ENCODE results near the gene SLCO6A1. TPM values are rescaled to one million over a fixed set of nuclear protein-coding genes. Genes with fewer than 3 reads are reported as not detected.
A peak's percentile ranks its signal among the peaks of the same experiment; 100 is the strongest.

The SLCO6A1 gene
- total RNA-seq, 1 experiment from 2014 or later, result not detected

- H3K4me1 Mint-ChIP-seq (ENCODE audit: insufficient read depth, unreplicated experiment), result peaks cover 3% of the 10 kb centered on the region
- H3K36me3 Mint-ChIP-seq (ENCODE audit: insufficient read depth, unreplicated experiment), result no peaks in the 10 kb centered on the region
- no peaks in the 10 kb centered on the region for H3K9me3 Mint-ChIP-seq (ENCODE audit: unreplicated experiment)
- ChIA-PET CTCF (interaction anchor here (0.6 to 3.7 kb wide), 4 partner anchors 10 to 54 kb away, joined by 3 to 11 read pairs (median 3); no protein-coding TSS in a partner anchor), POLR2A (no interaction called here)
- H3K27me3 Mint-ChIP-seq (ENCODE audit: insufficient read depth, unreplicated experiment), result no peaks in the 10 kb centered on the region
- peak; percentile 11 for DNase-seq (ENCODE audit: unreplicated experiment)
- no TSS peak for BruUV-seq (replicated peaks)
- intact Hi-C loops (cut with micrococcal nuclease), result no loop called here
- H3K27ac Mint-ChIP-seq (ENCODE audit: low read depth, unreplicated experiment), result no peak overlapping the region
- H3K4me3 Mint-ChIP-seq (ENCODE audit: unreplicated experiment), result peak overlapping the region; percentile 38
- TF ChIP-seq CTCF (IDR thresholded peaks at IDR 0.05; ENCODE audit: unreplicated experiment), result no peak
Observed at GRCh38 chr5:102453716-102454115, 45.1 kb downstream of the SLCO6A1 start.

- no peak for DNase-seq (ENCODE audit: unreplicated experiment)
- H3K9me3 Mint-ChIP-seq (ENCODE audit: unreplicated experiment), result no peaks in the 10 kb centered on the region
- H3K4me1 Mint-ChIP-seq (ENCODE audit: insufficient read depth, unreplicated experiment), result peaks cover 3% of the 10 kb centered on the region
- intact Hi-C loops (cut with micrococcal nuclease), result no loop called here
- H3K36me3 Mint-ChIP-seq (ENCODE audit: insufficient read depth, unreplicated experiment), result no peaks in the 10 kb centered on the region
- POLR2A ChIA-PET, result interaction anchor here (1.0 to 1.6 kb wide), 2 partner anchors 10 to 16 kb away, joined by 4 read pairs; no protein-coding TSS in a partner anchor
- H3K27me3 Mint-ChIP-seq (ENCODE audit: insufficient read depth, unreplicated experiment), result no peaks in the 10 kb centered on the region
- no TSS peak for BruUV-seq (replicated peaks)
- TF ChIP-seq CTCF (IDR thresholded peaks at IDR 0.05; ENCODE audit: unreplicated experiment), result no peak
- H3K4me3 Mint-ChIP-seq (ENCODE audit: unreplicated experiment), result no peak overlapping the region
- H3K27ac Mint-ChIP-seq (ENCODE audit: low read depth, unreplicated experiment), result no peak overlapping the region
- CTCF ChIA-PET, result interaction anchor here (0.8 to 3.7 kb wide), 5 partner anchors 11 to 589 kb away, joined by 3 to 11 read pairs (median 4); no protein-coding TSS in a partner anchor
Observed at GRCh38 chr5:102451082-102451481, 47.7 kb downstream of the SLCO6A1 start.

GRCh38 chr5:102450313-102450990 is 48.3 kb downstream of the SLCO6A1 start:
- ChIA-PET CTCF (interaction anchor here (0.8 to 3.7 kb wide), 3 partner anchors 11 to 590 kb away, joined by 4 to 11 read pairs (median 5); no protein-coding TSS in a partner anchor), POLR2A (interaction anchor here (1.0 to 1.6 kb wide), 2 partner anchors 11 to 15 kb away, joined by 4 read pairs; no protein-coding TSS in a partner anchor)
- Mint-ChIP-seq H3K4me1 (ENCODE audit: insufficient read depth, unreplicated experiment) (peaks cover 3% of the 10 kb centered on the region), H3K27ac (ENCODE audit: low read depth, unreplicated experiment) (no peak overlapping the region), H3K9me3 (ENCODE audit: unreplicated experiment) (no peaks in the 10 kb centered on the region), H3K36me3 (ENCODE audit: insufficient read depth, unreplicated experiment) (no peaks in the 10 kb centered on the region), H3K4me3 (ENCODE audit: unreplicated experiment) (no peak overlapping the region), H3K27me3 (ENCODE audit: insufficient read depth, unreplicated experiment) (no peaks in the 10 kb centered on the region)
- intact Hi-C loops (cut with micrococcal nuclease), result no loop called here
- DNase-seq (ENCODE audit: unreplicated experiment), result peak; percentile 34
- no TSS peak for BruUV-seq (replicated peaks)
- peak; percentile 20 for TF ChIP-seq CTCF (IDR thresholded peaks at IDR 0.05; ENCODE audit: unreplicated experiment)

- POLR2A ChIA-PET, result no interaction called here
- no peak for TF ChIP-seq CTCF (IDR thresholded peaks at IDR 0.05; ENCODE audit: unreplicated experiment)
Observed at GRCh38 chr5:102433473-102433872, 65.3 kb downstream of the SLCO6A1 start.

More at GRCh38 chr5:102433473-102433872, 65.3 kb downstream of the SLCO6A1 start:
- intact Hi-C loops (cut with micrococcal nuclease), result no loop called here
- no peaks in the 10 kb centered on the region for H3K4me1 Mint-ChIP-seq (ENCODE audit: insufficient read depth, unreplicated experiment)
- H3K36me3 Mint-ChIP-seq (ENCODE audit: insufficient read depth, unreplicated experiment), result peaks cover 6% of the 10 kb centered on the region
- no peak for DNase-seq (ENCODE audit: unreplicated experiment)
- CTCF ChIA-PET, result interaction anchor here (0.6 to 1.5 kb wide), 4 partner anchors 11 to 128 kb away, joined by 3 to 4 read pairs (median 3); no protein-coding TSS in a partner anchor
- H3K9me3 Mint-ChIP-seq (ENCODE audit: unreplicated experiment), result peaks cover 4% of the 10 kb centered on the region
- no TSS peak for BruUV-seq (replicated peaks)
- no peak overlapping the region for H3K27ac Mint-ChIP-seq (ENCODE audit: low read depth, unreplicated experiment)
- no peak overlapping the region for H3K4me3 Mint-ChIP-seq (ENCODE audit: unreplicated experiment)
- no peaks in the 10 kb centered on the region for H3K27me3 Mint-ChIP-seq (ENCODE audit: insufficient read depth, unreplicated experiment)
